ENCODE results near the gene SMYD3.

- TF ChIP-seq CTCF (IDR thresholded peaks at IDR 0.05) (no peak), EP300 (IDR thresholded peaks at IDR 0.05) (no peak), POLR2A (IDR thresholded peaks at IDR 0.05) (no peak), POLR2AphosphoS5 (IDR thresholded peaks at IDR 0.05) (no peak)
Observed at GRCh38 chr1:246095443-246095842, 411.6 kb downstream of the SMYD3 start.

Measured in gastroesophageal sphincter (tissue), 3 donors.